IPS-20b (cell line): ENCODE data around the gene PRLR.
A peak's percentile ranks its signal among the peaks of the same experiment; 100 is the strongest.

Experiments
- H3K27ac ChIP-seq: one replicate; pipeline ENCODE4 v1.5.1; 2013; ENCODE audit warnings: low read length
- H3K27me3 ChIP-seq: 2 replicates; pipeline ENCODE4 v1.6.1; 2013; ENCODE audit warnings: mild to moderate bottlenecking, low read length, inconsistent platforms; ENCODE audit not compliant: insufficient read depth
- H3K36me3 ChIP-seq: 2 replicates; pipeline ENCODE4 v1.6.1; 2013; ENCODE audit warnings: low read depth, mild to moderate bottlenecking, inconsistent platforms, low read length, moderate library complexity; ENCODE audit not compliant: insufficient read depth
- H3K4me1 ChIP-seq: 2 replicates; pipeline ENCODE4 v1.6.1; 2013; ENCODE audit warnings: mild to moderate bottlenecking, control low read depth, inconsistent platforms, low read length, moderate library complexity; ENCODE audit not compliant: insufficient read depth
- H3K4me3 ChIP-seq: 2 replicates; pipeline ENCODE4 v1.5.1; 2013; ENCODE audit warnings: mild to moderate bottlenecking, low read length, inconsistent platforms
- H3K9ac ChIP-seq: 2 replicates; pipeline ENCODE4 v1.6.1; 2013; ENCODE audit warnings: low read depth, mild to moderate bottlenecking, inconsistent platforms, low read length, moderate library complexity
- H3K9me3 ChIP-seq: 2 replicates; pipeline ENCODE4 v1.6.1; 2013; ENCODE audit warnings: mild to moderate bottlenecking, low read depth, low read length, inconsistent platforms; ENCODE audit not compliant: insufficient read depth

Gene PRLR

DNA sequence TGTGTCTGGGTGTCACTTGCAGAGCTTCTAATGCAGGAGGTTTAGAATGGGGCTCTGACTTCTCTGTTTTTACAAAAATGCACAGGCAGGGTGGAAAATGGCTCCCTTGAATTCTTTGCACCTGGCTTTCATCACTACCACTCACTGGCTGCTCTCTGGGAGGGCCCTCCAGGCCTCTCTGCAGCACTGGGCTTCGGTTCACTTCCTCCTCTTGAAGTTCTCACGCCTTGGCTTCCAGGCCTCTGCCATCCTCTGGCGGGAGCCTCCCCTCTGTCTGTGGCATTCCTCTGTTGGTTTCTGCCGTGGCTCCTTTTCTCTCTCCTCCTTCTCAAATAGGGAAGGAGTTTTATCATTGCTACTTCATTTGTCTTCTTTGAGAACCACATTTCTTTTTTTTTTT lies 2.8 kb upstream of the PRLR start:
- no peak overlapping the region for H3K4me3 ChIP-seq
- peaks cover 4% of the 10 kb centered on the region; the same call in 1 of the 2 replicates for H3K4me1 ChIP-seq
- no peak overlapping the region for H3K27ac ChIP-seq
- no peaks in the 10 kb centered on the region for H3K9me3 ChIP-seq
- H3K36me3 ChIP-seq = no peaks in the 10 kb centered on the region
- peaks cover 16% of the 10 kb centered on the region for H3K27me3 ChIP-seq
- H3K9ac ChIP-seq = no peak overlapping the region

DNA sequence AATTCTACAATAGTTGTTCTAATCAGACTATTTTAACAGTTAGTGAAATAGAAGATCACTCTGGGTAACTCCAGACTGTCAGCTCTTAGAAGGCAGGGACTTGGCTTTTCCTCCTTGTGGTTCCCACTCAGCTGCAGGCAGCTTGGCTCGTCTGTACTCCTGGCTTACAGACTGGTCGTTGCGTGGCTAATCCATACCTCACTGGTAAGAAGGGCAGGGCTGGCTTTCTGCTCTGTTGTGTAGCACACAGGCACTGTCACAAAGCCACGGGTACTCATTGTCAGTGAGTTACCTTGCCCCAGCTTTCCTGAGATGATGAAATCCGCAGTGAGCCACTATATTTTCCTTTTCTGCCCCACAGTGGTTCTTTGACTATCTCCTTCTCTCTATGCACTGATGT lies 1.8 kb upstream of the PRLR start:
- Histone ChIP-seq H3K4me1 (peaks cover 4% of the 10 kb centered on the region; the same call in 1 of the 2 replicates), H3K9me3 (no peaks in the 10 kb centered on the region), H3K9ac (no peak overlapping the region), H3K27me3 (peaks cover 16% of the 10 kb centered on the region), H3K27ac (no peak overlapping the region), H3K4me3 (no peak overlapping the region), H3K36me3 (no peaks in the 10 kb centered on the region)

DNA sequence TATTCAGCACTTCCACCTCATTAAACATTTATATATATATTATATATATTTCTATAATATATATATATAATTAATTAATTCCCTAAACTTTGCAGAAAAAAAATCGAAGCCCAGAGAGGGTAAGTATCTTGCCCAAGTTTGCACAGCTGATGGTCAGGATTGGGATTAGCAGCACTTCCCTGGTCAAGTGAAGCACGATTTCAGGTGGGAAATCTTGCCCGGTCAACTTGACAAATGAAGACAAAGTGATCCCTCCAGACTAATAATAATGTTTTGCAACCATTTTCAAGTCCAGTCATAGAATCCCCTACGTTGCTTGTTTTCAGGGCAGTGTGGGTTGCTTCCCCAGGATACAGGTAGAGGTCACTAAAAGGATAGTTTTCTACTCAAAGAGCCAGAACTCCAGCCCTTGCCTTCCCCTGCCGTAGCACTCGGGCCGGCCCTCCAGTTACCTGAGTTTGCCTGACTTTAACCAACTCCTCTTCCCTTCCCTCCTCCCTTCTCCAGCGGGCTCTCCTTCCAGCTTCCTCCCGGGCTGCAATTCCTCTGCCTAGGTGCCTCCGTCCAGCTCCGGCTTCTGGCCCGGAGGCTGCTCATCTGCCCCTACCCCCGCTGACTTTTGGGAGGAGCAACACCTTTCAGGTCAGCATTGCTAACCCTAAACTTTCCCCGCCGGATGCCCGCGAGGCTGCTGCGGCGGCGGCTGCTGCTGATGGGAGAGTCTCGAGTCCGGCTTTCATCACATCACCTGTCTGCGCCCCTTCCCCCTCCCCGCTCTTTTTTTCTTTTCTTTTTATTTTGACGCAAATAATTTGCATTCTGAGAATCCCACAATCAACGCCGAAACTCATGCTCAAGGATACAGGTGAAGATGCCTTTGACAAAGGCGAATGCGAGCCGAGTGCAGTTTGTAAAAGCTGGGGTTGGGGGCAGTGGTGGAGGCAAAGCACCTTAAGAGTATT lies 930 bp downstream of the PRLR start:
- Histone ChIP-seq H3K9me3 (no peaks in the 10 kb centered on the region), H3K4me3 (peak overlapping the region; percentile 86), H3K9ac (peak overlapping the region; percentile 81; the same call in 1 of the 2 replicates), H3K27ac (no peak overlapping the region), H3K36me3 (no peaks in the 10 kb centered on the region), H3K4me1 (peaks cover 4% of the 10 kb centered on the region; the same call in 1 of the 2 replicates), H3K27me3 (peaks cover 16% of the 10 kb centered on the region)

DNA sequence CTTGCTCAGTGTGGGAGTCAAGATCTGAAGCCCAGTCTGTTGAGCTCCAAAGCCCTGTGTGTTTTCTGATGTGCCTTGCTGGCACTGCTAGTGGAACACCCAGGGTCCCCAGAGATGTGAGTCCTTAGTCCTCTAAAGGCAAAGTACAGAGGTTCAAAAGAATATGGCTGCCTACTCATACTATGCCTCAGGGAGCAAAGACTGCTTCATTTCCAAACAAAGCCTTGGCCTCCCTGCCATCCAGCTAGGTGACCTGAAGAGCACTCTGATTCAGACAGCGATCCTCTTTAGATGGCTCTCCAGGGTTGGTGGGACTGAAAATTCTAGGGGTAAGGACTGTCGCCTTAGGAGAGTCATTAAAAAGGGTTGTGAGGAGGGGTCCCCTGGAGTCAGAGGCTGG lies 2.0 kb downstream of the PRLR start:
- no peak overlapping the region for H3K9ac ChIP-seq
- peaks cover 4% of the 10 kb centered on the region; the same call in 1 of the 2 replicates for H3K4me1 ChIP-seq
- H3K4me3 ChIP-seq = no peak overlapping the region
- H3K36me3 ChIP-seq = no peaks in the 10 kb centered on the region
- peaks cover 16% of the 10 kb centered on the region for H3K27me3 ChIP-seq
- H3K27ac ChIP-seq = no peak overlapping the region
- H3K9me3 ChIP-seq = no peaks in the 10 kb centered on the region

DNA sequence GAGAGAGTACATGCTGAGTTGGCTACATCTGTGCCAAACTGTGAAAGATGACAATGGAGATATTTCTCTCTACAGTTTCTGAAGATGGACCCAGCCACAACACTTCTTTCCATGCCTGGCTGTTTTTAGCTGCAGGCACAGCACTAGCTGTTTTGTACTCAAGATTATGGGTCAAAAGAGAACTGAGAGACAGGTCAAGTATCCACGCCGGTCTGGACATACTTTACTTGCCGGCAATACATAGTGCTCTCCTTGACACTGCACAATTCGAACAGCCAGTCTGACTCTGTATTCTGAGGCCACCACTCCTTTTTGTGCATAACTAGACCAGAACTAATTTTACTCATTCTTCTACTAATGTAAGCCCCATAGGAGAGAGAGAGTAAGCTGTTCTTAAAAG lies 2.6 kb downstream of the PRLR start:
- H3K9me3 ChIP-seq = no peaks in the 10 kb centered on the region
- H3K4me1 ChIP-seq = peaks cover 4% of the 10 kb centered on the region; the same call in 1 of the 2 replicates
- H3K9ac ChIP-seq = no peak overlapping the region
- no peak overlapping the region for H3K27ac ChIP-seq
- no peaks in the 10 kb centered on the region for H3K36me3 ChIP-seq
- H3K27me3 ChIP-seq = peaks cover 16% of the 10 kb centered on the region
- H3K4me3 ChIP-seq = no peak overlapping the region

DNA sequence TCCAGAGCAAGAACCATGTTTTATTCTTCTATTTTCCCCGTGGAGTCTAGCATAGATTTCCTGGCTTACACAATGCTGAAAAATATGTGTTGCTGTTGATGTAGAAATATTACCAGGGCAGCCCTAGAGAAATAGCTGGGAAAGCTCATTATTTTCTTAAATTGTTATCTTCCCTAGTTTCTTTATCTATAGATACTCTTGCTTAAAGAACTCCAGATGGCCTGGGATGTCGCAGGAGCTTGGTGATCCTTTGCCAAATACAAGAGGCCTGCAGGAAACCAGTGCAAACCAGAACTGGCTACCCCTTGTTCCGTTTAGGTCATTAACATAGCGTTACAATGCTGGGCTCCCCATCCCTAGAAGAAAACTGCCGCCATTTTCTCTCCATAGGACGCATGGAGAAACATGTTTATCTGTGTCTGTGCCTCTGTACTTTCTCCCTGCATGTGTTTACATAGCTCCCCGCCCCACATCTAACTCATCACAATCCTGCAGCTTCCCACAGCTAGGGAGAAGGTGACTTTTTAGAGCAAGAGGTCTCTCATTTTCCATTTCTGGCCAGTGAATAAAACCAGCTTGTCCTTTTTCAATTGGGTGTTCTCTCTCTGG lies 6.4 kb downstream of the PRLR start:
- no peaks in the 10 kb centered on the region for H3K9me3 ChIP-seq
- no peaks in the 10 kb centered on the region for H3K4me1 ChIP-seq
- no peak overlapping the region for H3K27ac ChIP-seq
- H3K4me3 ChIP-seq = no peak overlapping the region
- no peak overlapping the region for H3K9ac ChIP-seq
- H3K27me3 ChIP-seq = no peaks in the 10 kb centered on the region
- H3K36me3 ChIP-seq = no peaks in the 10 kb centered on the region

DNA sequence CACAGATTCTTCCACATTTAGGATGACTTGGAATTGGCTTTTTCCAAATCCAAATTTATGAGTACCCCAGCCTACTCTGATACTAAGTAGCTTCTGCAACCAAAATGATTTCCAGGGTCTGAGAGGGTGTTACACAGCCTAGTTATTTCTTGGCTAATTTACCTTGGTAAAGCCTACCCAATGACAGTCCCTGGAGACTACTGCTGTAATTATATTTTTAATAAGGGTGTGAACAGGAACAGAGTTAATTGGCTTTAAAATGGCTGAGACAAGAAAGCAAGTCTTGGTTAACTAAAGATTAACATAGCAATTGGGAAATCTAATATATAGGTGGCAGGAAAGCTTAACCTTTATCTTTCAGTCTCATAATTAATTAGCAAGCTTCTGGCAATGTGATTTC lies 9.3 kb downstream of the PRLR start:
- Histone ChIP-seq H3K4me3 (no peak overlapping the region), H3K4me1 (no peaks in the 10 kb centered on the region)

DNA sequence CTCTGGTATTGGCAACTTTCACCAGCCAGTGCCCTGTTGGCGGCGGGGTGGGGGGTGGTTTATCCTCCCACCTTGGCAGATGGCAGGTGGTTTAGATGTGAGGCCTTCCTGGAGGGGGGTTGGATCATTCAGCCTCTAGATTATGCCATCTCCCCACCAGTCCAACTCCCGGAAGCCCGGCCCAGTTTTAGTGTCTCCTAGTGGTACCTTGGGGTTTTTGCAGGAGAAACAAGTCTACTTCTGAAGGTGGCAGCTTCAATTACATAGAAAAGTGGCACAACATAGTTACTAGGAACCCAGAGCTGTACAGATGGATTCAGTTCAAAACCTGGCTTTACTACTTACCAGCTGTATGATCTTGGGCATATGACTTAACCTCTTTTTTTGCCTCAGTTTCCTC lies 11.3 kb downstream of the PRLR start:
- Histone ChIP-seq H3K9me3 (no peaks in the 10 kb centered on the region), H3K9ac (no peak overlapping the region), H3K27ac (no peak overlapping the region), H3K4me3 (no peak overlapping the region), H3K36me3 (no peaks in the 10 kb centered on the region), H3K27me3 (no peaks in the 10 kb centered on the region), H3K4me1 (no peaks in the 10 kb centered on the region)

More for the DNA sequence above, 9.3 kb downstream of the PRLR start:
- Histone ChIP-seq H3K36me3 (no peaks in the 10 kb centered on the region), H3K27ac (no peak overlapping the region), H3K9me3 (no peaks in the 10 kb centered on the region), H3K9ac (no peak overlapping the region), H3K27me3 (no peaks in the 10 kb centered on the region)

DNA sequence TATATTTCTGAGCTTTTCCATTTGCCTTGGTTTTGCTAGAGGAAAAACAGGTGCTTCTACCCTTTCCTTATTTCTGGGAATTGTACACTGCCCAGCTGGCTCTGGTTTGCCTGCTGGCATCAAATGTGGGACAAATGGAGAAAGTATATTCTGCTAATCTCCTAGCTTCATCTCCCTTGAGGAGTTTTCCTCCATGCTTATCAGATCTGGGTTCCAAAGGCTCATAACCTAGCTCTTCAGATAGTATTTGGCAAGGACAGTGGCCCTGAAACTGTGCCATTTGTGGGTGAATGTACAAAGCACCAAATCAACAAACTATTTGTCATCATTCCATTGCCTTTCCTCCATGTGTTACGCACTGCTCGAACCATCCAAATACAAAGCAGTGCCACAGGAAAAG lies 16.2 kb downstream of the PRLR start:
- Histone ChIP-seq H3K36me3 (no peaks in the 10 kb centered on the region), H3K4me3 (no peak overlapping the region), H3K9ac (no peak overlapping the region), H3K4me1 (no peaks in the 10 kb centered on the region), H3K27me3 (no peaks in the 10 kb centered on the region), H3K9me3 (no peaks in the 10 kb centered on the region), H3K27ac (no peak overlapping the region)

DNA sequence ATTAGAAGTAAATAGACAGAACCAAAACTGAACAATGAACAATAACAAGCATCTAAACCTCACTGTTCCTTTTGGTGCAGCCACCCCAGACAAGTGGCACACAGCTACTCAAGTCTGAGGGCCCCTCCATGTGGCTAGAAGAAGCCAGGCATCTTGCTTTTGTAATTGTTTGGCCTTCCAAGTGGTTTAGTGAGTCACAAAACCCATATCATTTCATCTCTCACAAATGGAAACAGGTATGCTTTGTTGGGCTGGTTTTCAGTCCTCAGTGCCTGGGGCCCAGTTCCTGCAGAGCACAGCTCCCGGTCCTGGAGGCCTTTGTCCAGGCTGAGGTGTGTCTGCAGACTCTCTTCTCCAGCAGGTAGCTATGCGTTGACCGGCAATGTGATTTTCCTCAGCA lies 16.7 kb downstream of the PRLR start:
- H3K27ac ChIP-seq = no peak overlapping the region
- H3K27me3 ChIP-seq = no peaks in the 10 kb centered on the region
- no peaks in the 10 kb centered on the region for H3K9me3 ChIP-seq
- H3K4me1 ChIP-seq = no peaks in the 10 kb centered on the region
- no peaks in the 10 kb centered on the region for H3K36me3 ChIP-seq
- no peak overlapping the region for H3K9ac ChIP-seq
- H3K4me3 ChIP-seq = no peak overlapping the region

DNA sequence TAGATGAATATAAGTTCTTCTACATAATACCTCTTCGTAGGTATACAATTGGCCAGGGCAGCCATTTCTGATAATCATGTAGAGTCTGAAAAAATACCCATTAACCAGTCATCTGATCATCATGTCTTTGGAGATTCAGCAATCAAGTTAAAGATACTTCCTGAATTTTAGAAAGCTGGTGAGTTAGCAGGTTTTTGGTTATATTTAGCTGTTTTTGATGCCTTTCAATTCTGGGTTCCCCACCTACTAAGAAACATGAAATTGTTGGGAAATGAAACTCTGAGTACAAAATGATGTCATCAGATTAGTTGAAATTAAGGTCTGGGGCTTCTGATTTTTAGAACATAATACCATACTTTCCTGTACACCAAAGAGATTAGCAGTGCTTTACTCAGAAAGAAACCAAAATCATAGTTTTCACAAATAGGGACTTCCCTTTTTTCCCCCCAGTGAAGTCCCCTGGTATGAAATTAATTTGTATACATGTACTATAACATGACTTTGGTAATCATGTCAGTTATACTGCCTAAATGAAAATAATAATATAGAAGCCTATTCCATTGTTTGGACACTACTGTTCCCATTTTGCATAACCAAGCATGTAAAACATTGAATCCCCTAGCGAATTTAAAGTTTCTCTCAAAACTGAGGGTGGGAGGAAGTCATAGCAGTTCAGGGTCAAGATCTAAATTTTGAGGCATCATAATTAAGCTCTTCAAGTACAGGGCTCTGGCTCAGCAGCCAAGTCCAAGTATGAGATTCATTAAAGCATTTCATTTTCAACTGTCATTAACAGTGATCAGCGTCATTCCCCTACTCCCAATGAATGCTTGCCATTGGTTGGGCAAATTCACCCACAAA lies 17.9 kb downstream of the PRLR start:
- Histone ChIP-seq H3K27ac (no peak overlapping the region), H3K36me3 (no peaks in the 10 kb centered on the region), H3K4me3 (no peak overlapping the region), H3K9me3 (no peaks in the 10 kb centered on the region), H3K27me3 (no peaks in the 10 kb centered on the region), H3K4me1 (no peaks in the 10 kb centered on the region), H3K9ac (no peak overlapping the region)
